Hippocampal formation (tissue), 2 donors: ENCODE data around the gene ZBTB48.
"Not testable (repeated sequence)": the region's sequence is repeated elsewhere in the genome, so short reads cannot be mapped to it uniquely, and the experiment has no call there.

ENCODE experiments used
- DNase-seq, 2 donors: peaks; one replicate each; lab custom pipeline; 2025; lab: John Stamatoyannopoulos, UW

The ZBTB48 gene

GRCh38 chr1:6591222-6591621 lies 11.4 kb downstream of the ZBTB48 start:
- DNase-seq = no peak

- no peak for DNase-seq
Observed at GRCh38 chr1:6591644-6592043, 11.8 kb downstream of the ZBTB48 start.

- DNase-seq = no peak
Observed at GRCh38 chr1:6592441-6592840, 12.6 kb downstream of the ZBTB48 start.

GRCh38 chr1:6592865-6593593 lies 13.2 kb downstream of the ZBTB48 start:
- DNase-seq = no peak

GRCh38 chr1:6593810-6594209 lies 14.0 kb downstream of the ZBTB48 start:
- DNase-seq = no peak

- DNase-seq = no peak
Observed at GRCh38 chr1:6594977-6595740, 15.4 kb downstream of the ZBTB48 start.

- DNase-seq = no peak
Observed at GRCh38 chr1:6596351-6596750, 16.6 kb downstream of the ZBTB48 start.

- no peak for DNase-seq
Observed at GRCh38 chr1:6596886-6597776, 17.3 kb downstream of the ZBTB48 start.

GRCh38 chr1:6597777-6598131 lies 18.0 kb downstream of the ZBTB48 start:
- no peak for DNase-seq

GRCh38 chr1:6599141-6599975 lies 19.6 kb downstream of the ZBTB48 start:
- DNase-seq = no peak

GRCh38 chr1:6599991-6600390 lies 20.2 kb downstream of the ZBTB48 start:
- DNase-seq = not testable (repeated sequence)

- no peak for DNase-seq
Observed at GRCh38 chr1:6600410-6601048, 20.7 kb downstream of the ZBTB48 start.

GRCh38 chr1:6601049-6601922 lies 21.5 kb downstream of the ZBTB48 start:
- peak; percentile 71 to 73 for DNase-seq

- peak in 1 of 2 donors; percentile 62 for DNase-seq
Observed at GRCh38 chr1:6601923-6602668, 22.3 kb downstream of the ZBTB48 start.

GRCh38 chr1:6602669-6603237 lies 23.0 kb downstream of the ZBTB48 start, which contains the start of gene KLHL21:
KLHL21 (minus strand) TSS chr1:6602869; CDS start chr1:6602817, 52 bp downstream.
- DNase-seq = peak; percentile 84 to 90

GRCh38 chr1:6603238-6603914 lies 23.6 kb downstream of the ZBTB48 start:
- peak; percentile 75 to 92 for DNase-seq

GRCh38 chr1:6603915-6604558 lies 24.2 kb downstream of the ZBTB48 start:
- DNase-seq = peak; percentile 51 to 56
